ENCODE data around the gene INHBC.

DNA sequence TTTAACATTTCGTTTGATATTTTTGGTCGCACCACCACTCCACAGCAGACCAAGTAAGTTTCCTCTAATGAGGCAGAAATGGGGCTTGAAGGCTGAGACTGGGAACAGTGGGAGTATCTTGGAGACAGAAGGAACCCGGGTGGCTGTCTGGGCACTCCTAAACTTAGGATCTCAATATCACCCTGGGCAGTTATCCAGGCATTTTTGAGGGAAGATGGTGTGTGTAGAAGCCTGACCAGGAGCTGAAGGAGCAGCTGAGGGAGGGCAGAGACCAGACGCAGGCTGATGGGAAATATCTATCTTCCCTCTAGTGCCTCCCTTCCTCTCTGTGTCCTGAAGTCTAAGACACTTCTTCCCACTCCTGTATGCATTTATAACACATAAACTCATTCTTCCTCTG is 64.0 kb downstream of the INHBC start:
- TF ChIP-seq, protein P1, sequence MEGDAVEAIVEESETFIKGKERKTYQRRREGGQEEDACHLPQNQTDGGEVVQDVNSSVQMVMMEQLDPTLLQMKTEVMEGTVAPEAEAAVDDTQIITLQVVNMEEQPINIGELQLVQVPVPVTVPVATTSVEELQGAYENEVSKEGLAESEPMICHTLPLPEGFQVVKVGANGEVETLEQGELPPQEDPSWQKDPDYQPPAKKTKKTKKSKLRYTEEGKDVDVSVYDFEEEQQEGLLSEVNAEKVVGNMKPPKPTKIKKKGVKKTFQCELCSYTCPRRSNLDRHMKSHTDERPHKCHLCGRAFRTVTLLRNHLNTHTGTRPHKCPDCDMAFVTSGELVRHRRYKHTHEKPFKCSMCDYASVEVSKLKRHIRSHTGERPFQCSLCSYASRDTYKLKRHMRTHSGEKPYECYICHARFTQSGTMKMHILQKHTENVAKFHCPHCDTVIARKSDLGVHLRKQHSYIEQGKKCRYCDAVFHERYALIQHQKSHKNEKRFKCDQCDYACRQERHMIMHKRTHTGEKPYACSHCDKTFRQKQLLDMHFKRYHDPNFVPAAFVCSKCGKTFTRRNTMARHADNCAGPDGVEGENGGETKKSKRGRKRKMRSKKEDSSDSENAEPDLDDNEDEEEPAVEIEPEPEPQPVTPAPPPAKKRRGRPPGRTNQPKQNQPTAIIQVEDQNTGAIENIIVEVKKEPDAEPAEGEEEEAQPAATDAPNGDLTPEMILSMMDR (IDR thresholded peaks at IDR 0.05): no peak
- TF ChIP-seq POLR2A (IDR thresholded peaks at IDR 0.05): no peak

All from uterus (tissue), 2 donors.